ENCODE results near the gene ELF2.

DNA sequence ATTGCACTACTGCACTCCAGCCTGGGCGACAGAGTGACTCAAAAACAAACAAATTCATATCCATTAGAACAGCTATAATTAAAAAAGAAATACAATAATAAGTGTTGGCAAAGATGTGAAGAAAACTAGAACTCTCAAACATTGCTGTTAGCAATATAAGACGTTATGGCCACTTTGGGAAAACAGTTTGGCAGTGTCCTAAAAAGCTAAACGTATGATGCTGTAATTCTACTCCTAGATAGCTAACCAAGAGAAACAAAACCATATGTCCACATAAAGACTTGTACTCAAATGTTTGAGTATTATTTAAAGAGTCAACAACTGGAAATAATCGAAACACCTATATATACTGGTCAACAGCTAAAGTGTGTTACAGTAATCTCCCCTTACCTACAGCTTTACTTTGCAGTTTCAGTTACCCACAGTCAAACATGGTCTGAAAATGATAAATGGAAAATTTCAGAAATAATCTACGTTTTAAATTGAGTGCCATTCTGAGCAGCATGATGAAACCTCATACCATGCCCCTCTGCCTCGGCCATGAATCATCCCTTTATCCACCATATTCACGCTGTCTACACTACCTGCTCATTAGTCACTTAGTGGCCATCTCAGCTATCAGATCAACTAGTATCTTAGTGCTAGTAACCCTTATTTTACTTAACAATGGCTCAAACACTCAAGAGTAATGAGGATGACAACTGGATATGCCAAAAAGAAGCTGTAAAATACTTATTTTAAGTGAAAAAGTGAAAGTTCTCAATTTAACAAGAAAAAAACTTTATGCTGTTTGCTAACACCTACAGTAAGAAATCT is 4.9 kb downstream of the ELF2 start:
- TF ChIP-seq, protein P1, sequence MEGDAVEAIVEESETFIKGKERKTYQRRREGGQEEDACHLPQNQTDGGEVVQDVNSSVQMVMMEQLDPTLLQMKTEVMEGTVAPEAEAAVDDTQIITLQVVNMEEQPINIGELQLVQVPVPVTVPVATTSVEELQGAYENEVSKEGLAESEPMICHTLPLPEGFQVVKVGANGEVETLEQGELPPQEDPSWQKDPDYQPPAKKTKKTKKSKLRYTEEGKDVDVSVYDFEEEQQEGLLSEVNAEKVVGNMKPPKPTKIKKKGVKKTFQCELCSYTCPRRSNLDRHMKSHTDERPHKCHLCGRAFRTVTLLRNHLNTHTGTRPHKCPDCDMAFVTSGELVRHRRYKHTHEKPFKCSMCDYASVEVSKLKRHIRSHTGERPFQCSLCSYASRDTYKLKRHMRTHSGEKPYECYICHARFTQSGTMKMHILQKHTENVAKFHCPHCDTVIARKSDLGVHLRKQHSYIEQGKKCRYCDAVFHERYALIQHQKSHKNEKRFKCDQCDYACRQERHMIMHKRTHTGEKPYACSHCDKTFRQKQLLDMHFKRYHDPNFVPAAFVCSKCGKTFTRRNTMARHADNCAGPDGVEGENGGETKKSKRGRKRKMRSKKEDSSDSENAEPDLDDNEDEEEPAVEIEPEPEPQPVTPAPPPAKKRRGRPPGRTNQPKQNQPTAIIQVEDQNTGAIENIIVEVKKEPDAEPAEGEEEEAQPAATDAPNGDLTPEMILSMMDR (IDR thresholded peaks at IDR 0.05), result no peak
- TF ChIP-seq POLR2A (IDR thresholded peaks at IDR 0.05), result no peak

Measured in heart left ventricle (tissue), 13 donors.